ENCODE results near the gene FRRS1L. TPM values are rescaled to one million over a fixed set of nuclear protein-coding genes. Genes with fewer than 3 reads are reported as not detected.

FRRS1L gene
- total RNA-seq, 1 donor from 2014 or later = 6.7 TPM

- Mint-ChIP-seq H3K4me3 (ENCODE audit: unreplicated experiment) (no peak overlapping the region), H3K27me3 (ENCODE audit: unreplicated experiment) (peaks cover 17% of the 10 kb centered on the region), H3K27ac (ENCODE audit: unreplicated experiment) (no peak overlapping the region), H3K36me3 (ENCODE audit: unreplicated experiment) (no peaks in the 10 kb centered on the region), H3K9me3 (ENCODE audit: unreplicated experiment) (peaks cover 3% of the 10 kb centered on the region), H3K4me1 (ENCODE audit: unreplicated experiment) (peaks cover 2% of the 10 kb centered on the region)
- no peak for TF ChIP-seq CTCF (IDR thresholded peaks at IDR 0.05)
- DNase-seq (ENCODE audit: extremely low spot score, unreplicated experiment) = no peak
Observed at GRCh38 chr9:109158651-109159050, 8.4 kb downstream of the FRRS1L start.

GRCh38 chr9:109156708-109157107 is 10.3 kb downstream of the FRRS1L start:
- DNase-seq (ENCODE audit: extremely low spot score, unreplicated experiment) = no peak

GRCh38 chr9:109150925-109151545 is 16.0 kb downstream of the FRRS1L start:
- Mint-ChIP-seq H3K4me3 (ENCODE audit: unreplicated experiment) (no peak overlapping the region), H3K27ac (ENCODE audit: unreplicated experiment) (no peak overlapping the region), H3K36me3 (ENCODE audit: unreplicated experiment) (no peaks in the 10 kb centered on the region), H3K9me3 (ENCODE audit: unreplicated experiment) (peaks cover 6% of the 10 kb centered on the region), H3K4me1 (ENCODE audit: unreplicated experiment) (no peaks in the 10 kb centered on the region), H3K27me3 (ENCODE audit: unreplicated experiment) (peaks cover 12% of the 10 kb centered on the region)
- DNase-seq (ENCODE audit: extremely low spot score, unreplicated experiment) = peak; percentile 48
- TF ChIP-seq CTCF (IDR thresholded peaks at IDR 0.05) = no peak

More at GRCh38 chr9:109156708-109157107, 10.3 kb downstream of the FRRS1L start:
- no peak for TF ChIP-seq CTCF (IDR thresholded peaks at IDR 0.05)
- Mint-ChIP-seq H3K36me3 (ENCODE audit: unreplicated experiment) (no peaks in the 10 kb centered on the region), H3K4me3 (ENCODE audit: unreplicated experiment) (no peak overlapping the region), H3K9me3 (ENCODE audit: unreplicated experiment) (peaks cover 6% of the 10 kb centered on the region), H3K27me3 (ENCODE audit: unreplicated experiment) (peaks cover 17% of the 10 kb centered on the region), H3K27ac (ENCODE audit: unreplicated experiment) (no peak overlapping the region), H3K4me1 (ENCODE audit: unreplicated experiment) (peaks cover 2% of the 10 kb centered on the region)

GRCh38 chr9:109149722-109150121 is 17.3 kb downstream of the FRRS1L start:
- H3K4me1 Mint-ChIP-seq (ENCODE audit: unreplicated experiment) = no peaks in the 10 kb centered on the region
- TF ChIP-seq CTCF (IDR thresholded peaks at IDR 0.05) = no peak
- DNase-seq (ENCODE audit: extremely low spot score, unreplicated experiment) = no peak
- peaks cover 11% of the 10 kb centered on the region for H3K27me3 Mint-ChIP-seq (ENCODE audit: unreplicated experiment)
- H3K36me3 Mint-ChIP-seq (ENCODE audit: unreplicated experiment) = no peaks in the 10 kb centered on the region
- H3K9me3 Mint-ChIP-seq (ENCODE audit: unreplicated experiment) = peaks cover 6% of the 10 kb centered on the region
- H3K4me3 Mint-ChIP-seq (ENCODE audit: unreplicated experiment) = no peak overlapping the region
- no peak overlapping the region for H3K27ac Mint-ChIP-seq (ENCODE audit: unreplicated experiment)

- peaks cover 6% of the 10 kb centered on the region for H3K9me3 Mint-ChIP-seq (ENCODE audit: unreplicated experiment)
- H3K27me3 Mint-ChIP-seq (ENCODE audit: unreplicated experiment) = peaks cover 11% of the 10 kb centered on the region
- H3K36me3 Mint-ChIP-seq (ENCODE audit: unreplicated experiment) = no peaks in the 10 kb centered on the region
- H3K27ac Mint-ChIP-seq (ENCODE audit: unreplicated experiment) = no peak overlapping the region
- peaks cover under 1% of the 10 kb centered on the region for H3K4me1 Mint-ChIP-seq (ENCODE audit: unreplicated experiment)
- TF ChIP-seq CTCF (IDR thresholded peaks at IDR 0.05) = no peak
- no peak for DNase-seq (ENCODE audit: extremely low spot score, unreplicated experiment)
- H3K4me3 Mint-ChIP-seq (ENCODE audit: unreplicated experiment) = no peak overlapping the region
Observed at GRCh38 chr9:109149089-109149488, 18.0 kb downstream of the FRRS1L start.
